OCI-LY1 (cell line): ENCODE data around the gene CPXM2.

Experiments used
- CTCF ChIP-seq: fragments of 200-600 bp; sonication (generic), shearing (Covaris generic); IDR thresholded peaks from 2 replicates; pipeline ENCODE4 v1.5.1; 2017; ENCODE audit warnings: mild to moderate bottlenecking, antibody characterized with exemption, low read length, moderate library complexity, mixed read lengths
- EZH2 ChIP-seq: fragments of 200-600 bp; sonication (generic), shearing (Covaris generic); IDR thresholded peaks from 2 replicates; pipeline ENCODE4 v1.8.0; 2017; ENCODE audit warnings: borderline replicate concordance, mixed run types, mild to moderate bottlenecking, antibody characterized with exemption, low read length, moderate library complexity, mixed read lengths

- TF ChIP-seq CTCF (no peak), EZH2 (no peak)
Observed at GRCh38 chr10:123798856-123799255, 92.8 kb downstream of the CPXM2 start.
